Gastroesophageal sphincter (tissue), 2 donors: ENCODE results near the gene DIP2C.

ENCODE experiments used
- POLR2A ChIP-seq, 2 donors: fragments of 450-650 bp; IDR thresholded peaks; one replicate each; pipeline ENCODE4 v1.6.1; 2017; ENCODE audit warnings: antibody characterized with exemption in 2 of 2, mild to moderate bottlenecking in 2 of 2, moderate library complexity in 1 of 2
- POLR2AphosphoS5 ChIP-seq: sonication (generic); formaldehyde crosslinking; IDR thresholded peaks from one replicate; pipeline ENCODE4 v1.6.1; 2017; ENCODE audit warnings: antibody characterized with exemption

DNA sequence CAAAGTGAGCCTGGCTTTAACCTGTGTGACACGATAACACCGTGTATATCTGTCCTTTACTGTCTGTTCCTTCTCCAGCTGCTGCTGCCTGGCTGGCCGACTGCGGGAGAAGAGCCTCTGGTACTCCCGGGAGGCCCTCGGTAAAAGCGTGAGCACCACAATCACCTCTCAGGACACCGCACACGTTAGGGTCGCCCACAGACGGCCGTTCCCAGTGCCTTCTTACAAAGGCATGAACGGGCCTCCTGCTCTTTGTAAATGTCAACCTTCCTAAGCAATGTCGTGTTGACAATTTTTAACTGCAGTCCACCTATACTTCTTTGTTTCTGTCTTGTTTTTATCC lies 177.6 kb downstream of the DIP2C start:
- TF ChIP-seq POLR2A (IDR thresholded peaks at IDR 0.05) = no peak
- no peak for TF ChIP-seq POLR2AphosphoS5
